Fibroblast of skin of right quadriceps (primary cell): Measurements from ENCODE around the gene SACM1L.

Experiments
- DNase-seq: peaks from one replicate; pipeline ENCODE4 v3.0.0-alpha.2; 2013

The SACM1L gene

DNA sequence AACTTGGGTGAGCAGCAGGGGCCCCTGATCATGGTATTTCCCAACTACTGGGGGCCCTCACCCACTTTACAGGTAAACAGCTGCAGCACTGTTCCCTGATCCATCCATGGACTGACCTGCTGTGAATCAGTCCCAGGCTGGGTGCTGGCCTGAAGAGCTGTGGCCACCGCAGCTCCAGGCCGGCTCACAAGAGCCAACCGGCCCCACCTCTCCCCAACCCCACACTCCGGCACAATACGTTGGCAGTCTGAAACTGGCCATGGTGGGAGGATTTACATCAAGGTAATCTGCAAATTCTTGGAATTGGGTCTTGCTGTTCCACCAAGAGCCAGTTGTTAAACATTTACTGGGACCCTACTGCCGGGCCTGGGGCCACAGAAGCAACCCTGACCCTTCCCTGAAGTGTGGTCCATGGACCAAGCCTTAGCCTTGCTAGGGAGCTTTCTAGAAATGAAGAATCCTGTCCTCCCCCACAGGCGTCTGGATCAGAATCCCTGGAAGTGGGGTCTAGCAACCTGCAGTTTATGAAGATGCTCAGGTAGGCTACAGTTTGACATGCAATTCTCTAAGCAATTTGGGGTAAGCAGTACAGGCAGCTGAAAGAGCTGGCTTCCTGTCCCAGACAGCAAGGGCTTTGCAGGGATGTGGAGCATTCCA, 103.4 kb downstream of the SACM1L start:
- DNase-seq = no peak

GRCh38 chr3:45793482-45794176, 104.4 kb downstream of the SACM1L start:
- DNase-seq = no peak

DNA sequence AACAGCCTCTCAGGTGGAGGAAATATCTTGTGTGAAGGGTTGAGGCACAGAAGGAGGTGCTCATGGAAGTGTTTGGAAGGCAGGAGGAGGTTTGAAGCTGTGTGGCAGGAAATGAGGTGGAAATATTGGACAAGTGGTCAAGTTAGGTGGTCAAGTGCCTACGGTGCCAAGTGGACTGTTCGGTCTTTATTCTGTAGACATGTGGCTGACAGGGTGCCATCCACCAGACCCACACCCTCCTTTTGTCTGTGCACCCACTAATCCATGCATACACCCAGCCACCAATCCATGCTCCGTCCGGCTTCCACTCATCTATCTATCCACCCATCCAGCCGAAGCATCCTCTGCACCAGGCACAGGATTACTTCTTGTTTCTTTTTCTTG, 105.0 kb downstream of the SACM1L start:
- no peak for DNase-seq

DNA sequence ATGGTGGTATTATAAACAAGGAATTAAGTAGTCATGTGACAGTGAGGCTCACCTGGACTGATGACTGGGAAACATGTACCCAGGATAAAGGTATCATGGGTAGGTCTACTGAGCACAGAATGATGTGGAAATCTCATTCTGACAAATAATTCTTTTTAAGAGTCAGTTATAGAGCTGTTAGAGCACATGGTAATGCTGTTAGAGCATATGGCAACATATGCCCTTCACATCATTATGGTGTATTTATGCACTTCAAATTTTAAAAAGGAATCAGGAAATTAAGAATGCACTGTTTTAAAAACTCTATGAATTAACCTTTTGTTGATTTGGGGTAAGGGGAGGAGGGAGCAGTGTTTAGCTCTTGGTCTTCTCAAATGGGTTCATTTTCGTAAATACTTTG, 105.5 kb downstream of the SACM1L start:
- no peak for DNase-seq
